ENCODE measurements around the gene CYP26A1.
"Not testable (repeated sequence)": the region's sequence is repeated elsewhere in the genome, so short reads cannot be mapped to it uniquely, and the experiment has no call there.

Gene CYP26A1

GRCh38 chr10:93081834-93082233 is 8.1 kb downstream of the CYP26A1 start:
- no peak for DNase-seq

- DNase-seq, result no peak
Measured at GRCh38 chr10:93083743-93084539, 10.2 kb downstream of the CYP26A1 start.

- no peak for DNase-seq
Measured at GRCh38 chr10:93085272-93085859, 11.7 kb downstream of the CYP26A1 start.

GRCh38 chr10:93086289-93086688 is 12.6 kb downstream of the CYP26A1 start:
- DNase-seq, result no peak

DNA sequence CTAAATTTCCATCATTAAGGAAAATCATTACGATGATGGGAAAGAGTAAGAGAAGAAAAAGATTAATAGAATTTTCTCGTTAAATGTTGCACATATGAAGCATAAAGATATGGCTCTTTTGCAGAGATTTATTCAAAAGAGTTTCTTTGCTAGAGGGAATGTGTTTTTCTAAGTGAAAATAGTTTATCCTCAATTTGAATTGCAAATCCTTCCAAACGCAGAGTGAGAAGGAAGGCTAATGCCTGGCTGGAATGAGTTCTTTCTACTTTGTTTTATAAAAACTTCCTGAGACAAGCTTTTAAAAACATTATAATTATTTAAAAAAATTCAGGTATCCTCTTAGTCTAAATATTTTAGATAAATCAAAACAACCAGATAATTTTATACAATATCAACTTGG is 14.2 kb downstream of the CYP26A1 start:
- DNase-seq, result no peak

- DNase-seq, result no peak
Measured at GRCh38 chr10:93088466-93088865, 14.8 kb downstream of the CYP26A1 start.

GRCh38 chr10:93090619-93091018 is 16.9 kb downstream of the CYP26A1 start:
- no peak for DNase-seq

DNA sequence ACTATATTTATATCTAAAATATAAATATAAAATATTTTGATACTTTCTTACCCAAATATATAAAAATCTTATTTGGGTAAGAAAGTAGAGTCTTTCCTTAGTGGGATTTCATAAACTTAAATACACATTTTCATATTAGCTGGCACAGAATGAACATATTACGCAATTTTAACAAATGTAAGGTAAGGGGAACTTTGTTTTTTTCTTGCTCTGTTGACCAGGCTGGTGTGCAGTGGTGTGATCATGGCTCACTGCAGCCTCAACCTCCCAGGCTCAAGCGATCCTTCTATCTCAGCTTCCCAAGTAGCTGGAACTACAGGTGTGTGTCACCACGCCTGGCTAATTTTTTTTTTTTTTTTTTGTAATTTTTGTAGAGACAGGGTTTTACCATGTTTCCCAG is 18.3 kb downstream of the CYP26A1 start:
- no peak for DNase-seq

- DNase-seq, result no peak
Measured at GRCh38 chr10:93095225-93095624, 21.5 kb downstream of the CYP26A1 start.

DNA sequence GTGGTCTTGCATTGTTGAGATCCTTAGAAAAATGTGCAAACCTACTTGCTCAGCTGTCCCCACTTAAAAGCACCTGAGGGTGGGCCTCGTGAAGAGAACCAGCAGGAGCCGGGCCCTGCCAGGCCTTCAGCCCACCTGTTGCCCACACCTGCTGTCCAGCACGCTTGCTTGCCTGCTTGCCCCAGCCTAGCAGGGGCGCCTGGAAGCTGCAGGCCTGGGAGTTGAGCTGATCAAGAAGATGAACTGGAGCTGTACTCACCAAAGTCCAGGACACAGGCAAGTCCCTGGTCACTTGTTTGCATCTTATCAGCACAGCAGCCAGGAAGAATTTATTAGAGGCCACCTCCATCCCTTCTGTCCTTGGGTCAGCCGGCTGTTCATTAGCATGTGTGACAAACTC is 23.2 kb downstream of the CYP26A1 start:
- no peak for DNase-seq

GRCh38 chr10:93097386-93097785 is 23.7 kb downstream of the CYP26A1 start:
- no peak for DNase-seq

- DNase-seq, result no peak
Measured at GRCh38 chr10:93098816-93099215, 25.1 kb downstream of the CYP26A1 start.

DNA sequence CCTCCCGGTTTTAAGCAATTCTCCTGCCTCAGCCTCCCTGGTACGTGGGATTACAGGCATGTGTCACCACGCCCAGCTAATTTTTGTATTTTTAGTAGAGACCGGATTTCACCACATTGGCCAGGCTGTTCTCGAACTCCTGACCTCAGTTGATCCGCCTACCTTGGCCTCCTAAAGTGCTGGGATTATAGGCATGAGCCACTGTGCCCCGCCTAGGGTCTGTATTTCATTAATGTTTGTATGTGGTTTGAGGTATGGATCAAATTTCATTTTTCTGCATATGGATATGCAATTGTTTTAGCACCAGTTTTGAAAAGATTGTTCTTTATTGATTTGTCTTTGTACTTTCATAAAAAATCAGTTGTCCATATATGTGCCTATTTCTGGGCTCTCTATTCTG is 26.0 kb downstream of the CYP26A1 start:
- DNase-seq, result no peak

GRCh38 chr10:93101148-93101547 is 27.5 kb downstream of the CYP26A1 start:
- not testable (repeated sequence) for DNase-seq

DNA sequence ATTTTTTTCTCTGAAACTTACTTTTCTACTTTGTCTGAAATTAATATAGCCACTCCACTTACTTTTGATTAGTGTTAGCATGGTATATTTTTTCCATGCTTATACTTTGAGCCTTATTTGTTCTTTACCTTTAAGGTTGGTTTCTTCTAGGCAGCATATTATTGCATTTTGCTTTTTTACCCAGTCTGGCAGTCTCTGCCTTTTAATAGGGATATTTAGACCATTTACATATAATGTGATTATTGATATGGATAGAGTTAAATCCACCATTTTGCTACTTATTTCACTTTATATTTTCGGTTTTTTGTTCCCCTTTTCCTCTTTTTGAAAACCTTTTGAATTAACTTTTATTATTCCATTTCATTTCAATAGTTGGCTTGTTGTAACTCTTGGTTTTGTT is 30.3 kb downstream of the CYP26A1 start:
- DNase-seq, result no peak

DNA sequence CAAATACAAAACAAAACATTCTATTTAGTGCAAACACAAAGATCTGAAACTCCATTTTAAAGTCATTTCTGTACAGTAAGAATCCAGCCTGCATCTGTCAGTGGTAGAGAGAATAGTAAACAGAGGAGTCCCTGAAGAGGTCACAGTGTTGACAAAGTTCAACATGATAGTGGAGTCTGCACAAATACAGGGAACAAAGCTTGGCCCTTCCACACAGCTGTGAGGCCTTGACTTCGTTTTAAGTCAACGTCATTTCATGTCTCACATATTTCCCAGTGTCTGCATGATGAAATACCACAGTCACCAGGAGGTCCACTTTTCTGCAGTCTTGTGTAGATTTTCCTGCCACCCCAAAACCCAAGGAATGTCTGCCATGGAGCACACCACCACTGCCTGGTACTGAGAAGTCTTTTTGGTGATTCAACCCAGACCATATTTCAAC is 33.0 kb downstream of the CYP26A1 start:
- no peak for DNase-seq

GRCh38 chr10:93110472-93111146 is 36.9 kb downstream of the CYP26A1 start:
- DNase-seq, result no peak

- DNase-seq, result no peak
Measured at GRCh38 chr10:93113042-93113441, 39.3 kb downstream of the CYP26A1 start.

DNA sequence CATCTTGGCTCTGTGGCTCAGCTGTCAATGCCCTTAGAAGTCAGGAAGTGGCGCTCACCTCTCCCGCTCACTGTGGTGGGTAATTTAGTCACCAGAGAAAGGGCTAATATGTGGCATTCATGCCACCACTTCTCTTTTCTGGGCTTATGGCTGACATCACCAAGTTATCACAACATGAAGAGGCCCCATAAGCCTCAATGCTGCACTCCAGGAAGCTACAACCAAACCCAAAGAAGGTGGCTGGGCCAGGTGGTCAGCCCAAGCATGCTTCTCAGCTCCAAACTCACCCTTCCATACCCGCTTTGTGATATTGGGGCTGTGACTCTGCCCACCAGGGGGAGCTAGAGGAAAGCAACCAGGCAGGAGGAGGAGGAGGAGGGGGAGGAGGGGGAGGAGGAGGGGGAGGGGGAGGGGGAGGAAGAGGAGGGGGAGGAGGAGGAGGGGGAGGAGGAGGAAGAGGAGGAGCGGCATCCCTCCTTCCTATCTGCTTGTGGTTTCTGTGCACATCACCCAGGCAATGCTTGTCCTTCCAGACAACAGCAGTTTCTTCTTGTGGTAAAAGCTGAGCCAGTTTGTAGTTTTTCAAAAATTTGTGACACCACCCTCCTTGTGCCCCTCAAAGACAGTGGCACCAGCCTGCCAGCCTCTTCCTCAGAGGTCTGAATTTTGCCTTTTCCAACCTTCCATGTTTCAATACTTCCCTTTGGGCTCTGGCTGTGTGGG is 42.1 kb downstream of the CYP26A1 start:
- no peak for DNase-seq

DNA sequence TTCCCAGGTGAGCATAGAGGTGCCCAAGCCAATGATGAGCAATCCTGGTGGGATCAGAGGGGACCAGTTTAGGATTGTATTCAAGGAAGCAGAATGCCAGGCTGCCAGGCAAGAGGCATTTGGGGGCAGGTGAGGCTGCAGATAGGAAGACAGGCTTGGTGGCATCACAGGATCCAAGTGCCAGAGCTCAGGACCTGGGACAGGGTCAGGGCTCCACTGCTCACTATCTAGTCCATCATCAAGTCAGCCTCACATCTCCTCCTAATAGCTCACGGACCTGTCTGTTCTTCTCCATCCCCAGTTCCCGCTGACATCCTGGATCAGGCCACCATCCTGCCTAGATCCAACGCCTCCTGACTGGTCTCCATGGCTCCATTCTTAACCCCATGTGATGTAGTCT is 47.6 kb downstream of the CYP26A1 start:
- no peak for DNase-seq

GRCh38 chr10:93123766-93124165 is 50.1 kb downstream of the CYP26A1 start:
- DNase-seq, result no peak

DNA sequence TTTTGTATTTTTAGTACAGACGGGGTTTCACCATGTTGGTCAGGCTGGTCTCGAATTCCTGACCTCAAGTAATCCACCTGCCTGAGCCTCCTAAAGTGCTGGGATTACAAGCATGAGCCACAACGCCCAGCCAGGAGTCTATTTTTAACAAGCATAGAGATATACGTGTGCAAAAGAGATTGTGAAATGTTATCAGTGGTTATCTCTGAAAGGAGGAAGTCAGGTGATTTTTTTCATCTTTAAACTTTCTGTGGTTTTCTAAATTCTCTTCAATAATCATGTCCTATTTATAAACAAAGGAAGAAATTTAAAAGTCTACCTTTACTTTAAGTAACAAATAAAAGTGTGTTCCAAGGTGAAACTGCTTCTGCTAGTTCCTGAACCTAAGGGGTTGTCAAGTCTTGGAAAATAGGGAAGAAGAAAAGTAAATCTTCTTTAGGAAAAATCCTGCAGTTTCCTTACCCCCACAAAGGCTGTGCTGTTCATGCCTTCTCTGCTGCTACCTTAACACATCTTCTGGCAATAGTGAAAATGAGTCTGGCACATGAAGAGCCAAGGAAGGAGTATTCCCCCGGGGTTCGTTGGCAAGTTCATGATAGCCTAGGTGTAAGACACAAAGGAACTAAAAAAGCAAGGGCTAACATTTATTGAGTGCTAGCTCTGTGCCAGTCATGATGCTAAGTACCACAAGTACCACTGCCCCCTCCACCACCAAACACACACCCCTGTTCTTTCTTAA is 51.1 kb downstream of the CYP26A1 start:
- no peak for DNase-seq

DNA sequence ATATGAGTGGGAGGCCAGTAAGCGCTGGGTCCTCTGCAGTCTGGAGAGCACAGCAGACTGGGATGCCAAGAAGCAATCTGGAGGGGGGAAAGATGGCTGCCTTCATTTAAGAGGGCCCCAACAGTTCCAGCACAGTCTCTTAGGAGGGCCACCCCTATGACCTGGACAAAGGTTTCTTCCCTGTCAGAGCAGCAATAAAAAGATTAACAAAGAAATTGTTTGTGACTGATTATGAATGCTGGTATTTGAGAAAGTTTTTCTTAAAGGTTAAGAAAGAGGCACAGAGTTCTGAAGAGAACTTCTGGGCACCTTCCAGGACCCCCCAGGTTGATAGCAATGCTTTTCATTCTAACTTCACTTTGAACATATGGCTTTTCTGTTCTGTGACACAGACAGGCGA is 52.3 kb downstream of the CYP26A1 start:
- DNase-seq, result no peak

Data from NCI-H1694 treated with DMSO at 0.1 percent for 48 hours (cell line).